Measurements from ENCODE around the gene ATP6V0A4. TPM values are rescaled to one million over a fixed set of nuclear protein-coding genes. Genes with fewer than 3 reads are reported as not detected.

ATP6V0A4 gene
- total RNA-seq, 6 donors from 2014 or later: 0.49 to 1.9 (median 1.3) TPM; not detected in 2

GRCh38 chr7:138755842-138756590 lies 42.0 kb downstream of the ATP6V0A4 start:
- TF ChIP-seq POLR2AphosphoS5 (IDR thresholded peaks at IDR 0.05) (no peak), POLR2A (IDR thresholded peaks at IDR 0.05) (no peak), EP300 (IDR thresholded peaks at IDR 0.05) (no peak), CTCF (IDR thresholded peaks at IDR 0.05) (no peak)
- WGBS, 2 donors: 84 to 89% methylated on average over 4 of the region's 4 CpGs
- Histone ChIP-seq H3K36me3 (no peaks in the 10 kb centered on the region), H3K4me1 (peaks cover 0 to 4% (median 0%) of the 10 kb centered on the region in 4 donors), H3K27me3 (no peaks in the 10 kb centered on the region), H3K9me3 (no peaks in the 10 kb centered on the region), H3K4me3 (no peak overlapping the region), H3K27ac (no peak overlapping the region)
- ATAC-seq (ENCODE audit: low FRiP score in 2 of 2): no peak
- no peak for DNase-seq

- no peaks in the 10 kb centered on the region for H3K9me3 ChIP-seq
- H3K27me3 ChIP-seq: no peaks in the 10 kb centered on the region
These were observed 42.7 kb downstream of the ATP6V0A4 start for GRCh38 chr7:138755331-138755747.

GRCh38 chr7:138753610-138754009 lies 44.4 kb downstream of the ATP6V0A4 start:
- Histone ChIP-seq H3K4me1 (peaks cover 0 to 4% (median 0%) of the 10 kb centered on the region in 4 donors), H3K36me3 (no peaks in the 10 kb centered on the region), H3K9me3 (no peaks in the 10 kb centered on the region), H3K27me3 (no peaks in the 10 kb centered on the region), H3K4me3 (no peak overlapping the region), H3K27ac (no peak overlapping the region)
- 80 to 90% methylated on average over 5 of the region's 5 CpGs for WGBS, 2 donors
- DNase-seq (no peak), ATAC-seq (ENCODE audit: low FRiP score in 2 of 2) (no peak)
- TF ChIP-seq EP300 (IDR thresholded peaks at IDR 0.05) (no peak), CTCF (IDR thresholded peaks at IDR 0.05) (no peak), POLR2AphosphoS5 (IDR thresholded peaks at IDR 0.05) (no peak), POLR2A (IDR thresholded peaks at IDR 0.05) (no peak)

More at GRCh38 chr7:138755331-138755747, 42.7 kb downstream of the ATP6V0A4 start:
- no peak for TF ChIP-seq EP300 (IDR thresholded peaks at IDR 0.05)
- no peak for TF ChIP-seq POLR2A (IDR thresholded peaks at IDR 0.05)
- TF ChIP-seq CTCF (IDR thresholded peaks at IDR 0.05): no peak
- no peak for TF ChIP-seq POLR2AphosphoS5 (IDR thresholded peaks at IDR 0.05)
- ATAC-seq (ENCODE audit: low FRiP score in 2 of 2): no peak
- peaks cover 0 to 4% (median 0%) of the 10 kb centered on the region in 4 donors for H3K4me1 ChIP-seq
- no peak overlapping the region for H3K4me3 ChIP-seq
- 76 to 77% methylated on average over 10 of the region's 10 CpGs for WGBS, 2 donors
- H3K27ac ChIP-seq: no peak overlapping the region
- H3K36me3 ChIP-seq: no peaks in the 10 kb centered on the region
- DNase-seq: no peak

GRCh38 chr7:138753150-138753518 lies 44.9 kb downstream of the ATP6V0A4 start:
- peak in 1 of 2 donors; percentile 38 for DNase-seq
- WGBS, 2 donors: 63 to 67% methylated on average over 8 of the region's 8 CpGs
- H3K36me3 ChIP-seq: no peaks in the 10 kb centered on the region
- no peaks in the 10 kb centered on the region for H3K9me3 ChIP-seq
- H3K4me1 ChIP-seq: peaks cover 0 to 4% (median 0%) of the 10 kb centered on the region in 4 donors
- no peak for ATAC-seq (ENCODE audit: low FRiP score in 2 of 2)
- no peak for TF ChIP-seq POLR2A (IDR thresholded peaks at IDR 0.05)
- TF ChIP-seq POLR2AphosphoS5 (IDR thresholded peaks at IDR 0.05): no peak
- TF ChIP-seq CTCF (IDR thresholded peaks at IDR 0.05): no peak
- no peak for TF ChIP-seq EP300 (IDR thresholded peaks at IDR 0.05)
- no peak overlapping the region for H3K27ac ChIP-seq
- H3K4me3 ChIP-seq: no peak overlapping the region
- H3K27me3 ChIP-seq: no peaks in the 10 kb centered on the region

Measured in upper lobe of left lung (tissue), 6 donors.